Stimulated activated CD8-positive, alpha-beta memory T cell treated with anti-CD3 and anti-CD28 coated beads, Interleukin-2, amount 100 ng/mL, for 48 hours (primary cell): ENCODE measurements around the gene ADARB2.
"Not testable (repeated sequence)": the region's sequence is repeated elsewhere in the genome, so short reads cannot be mapped to it uniquely, and the experiment has no call there.

Experiments used
- DNase-seq, 2 donors: peaks; one replicate each; pipeline ENCODE4 v3.0.0-alpha.2; 2020; ENCODE audit warnings: low read depth in 2 of 2

Gene ADARB2

GRCh38 chr10:1432161-1432560 lies 305.2 kb downstream of the ADARB2 start:
- no peak for DNase-seq

GRCh38 chr10:1431229-1431628 lies 306.1 kb downstream of the ADARB2 start:
- no peak for DNase-seq

DNA sequence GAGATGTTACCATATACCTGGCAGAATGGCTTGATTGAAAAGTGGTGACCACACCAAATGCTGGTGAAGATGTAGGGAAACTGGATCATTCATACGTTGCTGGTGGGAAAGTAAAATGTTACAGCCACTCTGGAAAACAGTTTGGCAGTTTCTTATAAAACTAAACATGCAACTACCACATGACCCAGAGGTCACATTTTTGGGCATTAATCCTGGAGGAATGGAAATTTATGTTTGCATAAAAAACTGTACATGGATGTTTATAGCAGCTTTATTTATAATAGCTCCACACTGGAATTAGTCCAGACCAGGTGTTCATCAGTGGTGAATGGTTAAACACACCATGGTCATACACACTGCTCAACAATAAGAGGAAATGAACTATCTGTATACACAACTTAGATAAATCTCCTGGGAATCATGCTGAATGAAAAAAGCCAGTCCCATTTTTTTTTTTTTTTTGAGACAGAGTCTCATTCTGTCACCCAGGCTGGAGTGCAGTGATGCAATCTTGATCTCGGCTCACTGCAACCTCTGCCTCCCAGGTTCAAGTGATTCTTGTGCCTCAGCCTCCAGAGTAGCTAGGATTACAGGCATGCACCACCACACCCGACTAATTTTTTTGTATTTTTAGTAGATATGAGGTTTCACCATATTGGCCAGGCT lies 309.7 kb downstream of the ADARB2 start:
- DNase-seq, result not testable (repeated sequence)

DNA sequence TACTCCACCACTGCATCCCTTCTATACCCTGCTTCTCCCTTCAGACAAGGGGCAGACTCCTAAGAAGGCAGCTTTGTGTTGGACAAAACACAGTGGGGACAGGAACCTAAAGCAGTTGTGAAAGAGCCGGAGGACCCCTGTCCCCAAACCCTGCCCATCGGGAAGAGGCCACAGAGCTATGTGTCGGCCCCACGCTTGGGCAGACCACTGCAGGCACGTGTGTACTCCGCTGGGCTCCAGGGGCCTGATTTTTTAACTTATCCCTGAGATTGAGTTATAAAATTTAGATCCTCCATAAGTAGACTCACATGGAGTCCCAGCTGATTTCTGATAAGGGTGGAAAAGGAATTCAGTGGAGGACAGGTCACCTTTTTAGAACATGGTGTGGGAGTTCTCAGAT lies 310.5 kb downstream of the ADARB2 start:
- DNase-seq, result no peak

DNA sequence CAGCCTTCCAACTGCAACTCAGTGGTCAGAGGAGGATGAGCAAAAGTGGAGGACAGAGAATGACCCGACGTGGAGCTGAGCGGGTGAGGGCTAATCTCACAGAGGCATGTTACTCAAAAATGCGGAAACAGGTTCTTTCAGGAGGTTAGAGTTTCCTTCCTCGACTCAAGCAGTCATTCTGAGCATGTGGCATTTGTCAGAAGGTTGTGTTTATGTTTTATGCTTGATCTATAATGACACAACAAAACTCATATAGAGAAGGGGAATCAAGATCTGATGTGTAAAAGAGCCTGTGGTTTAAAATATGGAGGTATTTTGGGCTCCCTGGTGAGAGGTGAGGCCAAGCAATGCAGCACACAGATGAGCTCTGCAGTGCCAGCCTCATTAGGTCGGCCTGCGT lies 311.4 kb downstream of the ADARB2 start:
- DNase-seq, result no peak

DNA sequence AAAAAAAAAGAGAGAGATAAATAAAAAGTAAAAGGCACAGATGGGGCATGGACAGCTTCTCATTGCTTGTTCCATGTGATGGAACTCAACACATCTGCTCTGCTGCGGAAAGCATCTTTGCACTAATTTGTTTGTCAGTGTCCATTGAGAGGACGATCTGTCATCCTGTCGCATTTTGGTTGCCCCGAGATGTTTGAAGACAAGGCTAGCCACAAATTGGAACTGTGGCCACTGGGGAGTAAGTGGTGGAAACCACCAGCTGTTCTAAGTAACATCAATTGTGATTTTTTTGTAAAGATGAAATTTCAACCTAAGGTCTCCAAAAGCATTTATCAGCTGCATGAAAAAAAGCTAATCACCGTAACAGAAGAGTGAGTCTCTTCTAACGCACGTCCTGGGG lies 312.7 kb downstream of the ADARB2 start:
- no peak for DNase-seq

GRCh38 chr10:1423676-1424253 lies 313.6 kb downstream of the ADARB2 start:
- DNase-seq, result no peak

GRCh38 chr10:1422275-1422674 lies 315.1 kb downstream of the ADARB2 start:
- no peak for DNase-seq

GRCh38 chr10:1420661-1421362 lies 316.5 kb downstream of the ADARB2 start:
- DNase-seq, result peak; percentile 36 to 51

GRCh38 chr10:1419796-1420610 lies 317.3 kb downstream of the ADARB2 start:
- DNase-seq, result no peak

GRCh38 chr10:1418031-1418550 lies 319.2 kb downstream of the ADARB2 start:
- no peak for DNase-seq

- DNase-seq, result no peak
Observed at GRCh38 chr10:1417574-1417973, 319.8 kb downstream of the ADARB2 start.

GRCh38 chr10:1416456-1417037 lies 320.8 kb downstream of the ADARB2 start:
- DNase-seq, result no peak

DNA sequence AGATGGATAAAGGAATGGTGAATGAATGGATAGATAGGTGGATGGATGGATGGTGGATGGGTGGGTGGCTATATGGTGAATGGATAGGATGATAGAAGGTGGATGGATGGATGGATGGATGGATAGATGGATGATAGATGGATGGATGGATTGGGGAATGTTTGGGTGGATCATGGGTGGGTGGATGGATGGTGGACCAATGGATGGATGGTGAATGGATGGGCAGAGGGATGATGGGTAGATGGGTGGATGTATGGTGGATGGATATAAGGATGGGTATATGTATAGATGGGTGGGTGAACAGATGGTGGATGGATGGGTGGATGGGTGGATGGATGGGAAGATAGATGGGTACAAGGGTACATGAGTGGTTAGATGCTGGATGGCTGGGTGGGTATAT lies 322.4 kb downstream of the ADARB2 start:
- no peak for DNase-seq

GRCh38 chr10:1414346-1414745 lies 323.0 kb downstream of the ADARB2 start:
- DNase-seq, result not testable (repeated sequence)

GRCh38 chr10:1413823-1414222 lies 323.5 kb downstream of the ADARB2 start:
- DNase-seq, result no peak

GRCh38 chr10:1413256-1413655 lies 324.1 kb downstream of the ADARB2 start:
- no peak for DNase-seq

DNA sequence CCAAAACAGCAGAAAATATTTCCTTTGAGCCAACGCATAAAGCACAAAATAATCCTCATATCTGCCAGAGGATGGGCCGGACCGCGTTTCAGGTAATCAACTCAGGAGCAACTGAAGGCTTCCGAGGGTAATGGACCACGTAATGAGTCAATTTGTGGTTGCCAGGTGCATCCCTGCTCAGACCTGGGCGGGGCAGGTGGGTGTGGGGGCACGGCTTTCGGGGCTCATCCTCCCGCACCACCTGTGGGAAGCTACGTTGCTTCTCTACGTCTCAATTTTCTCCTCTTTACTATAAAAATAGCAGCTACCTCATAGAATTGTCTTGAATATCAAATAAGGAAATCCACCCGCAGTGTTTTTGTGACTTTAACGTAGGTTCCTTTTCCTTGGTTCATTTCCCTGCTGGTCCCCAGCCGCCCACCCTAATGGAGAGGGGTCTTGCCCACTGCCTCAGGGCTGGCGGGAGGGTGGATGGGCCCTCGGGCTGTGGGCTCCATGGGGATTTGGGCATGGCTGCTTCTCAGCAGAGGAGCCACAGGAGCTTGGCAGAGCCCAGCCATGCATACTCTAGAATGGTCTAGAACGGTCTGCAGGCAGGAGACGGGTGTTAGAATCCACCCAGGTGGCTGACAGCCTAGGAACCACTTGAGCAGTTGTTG lies 324.7 kb downstream of the ADARB2 start:
- no peak for DNase-seq

DNA sequence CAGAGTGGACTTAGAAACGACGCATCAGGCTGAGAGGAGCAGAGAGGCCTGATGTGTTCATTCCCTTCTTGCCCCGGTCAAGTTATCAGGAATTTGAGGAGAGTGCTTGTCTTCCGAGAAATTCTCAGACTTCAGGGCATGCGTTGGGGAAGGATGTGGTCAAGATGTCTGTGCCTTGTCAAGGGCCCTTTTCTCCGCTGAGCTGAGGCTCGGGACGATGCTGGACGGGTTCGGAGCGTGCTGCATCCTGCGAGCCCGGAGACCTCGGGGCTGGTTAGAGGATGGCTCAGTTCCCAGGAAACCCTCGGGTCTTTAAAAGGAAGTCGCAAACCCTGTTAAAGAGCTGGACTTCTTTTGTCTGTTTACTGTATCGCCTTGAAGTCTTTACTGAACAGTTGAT lies 325.4 kb downstream of the ADARB2 start:
- DNase-seq, result no peak

- DNase-seq, result no peak
Observed at GRCh38 chr10:1411451-1411850, 325.9 kb downstream of the ADARB2 start.
